H9 (cell line): ENCODE results near the gene C16orf78. TPM values are rescaled to one million over a fixed set of nuclear protein-coding genes. Genes with fewer than 3 reads are reported as not detected.

Experiments
- DNase-seq: peaks from one replicate; pipeline ENCODE4 v3.0.0-alpha.2; 2017
- H2AFZ ChIP-seq: one replicate; pipeline ENCODE4 v1.6.1; 2013; ENCODE audit warnings: mild to moderate bottlenecking, low read length, control low read depth, moderate library complexity
- H2AK5ac ChIP-seq: 2 replicates; pipeline ENCODE4 v1.6.1; 2013; ENCODE audit warnings: low read length, control low read depth, mixed read lengths; ENCODE audit not compliant: insufficient read length
- H2BK120ac ChIP-seq: one replicate; pipeline ENCODE4 v1.6.1; 2013; ENCODE audit warnings: low read depth, mild to moderate bottlenecking, low read length, control low read depth, inconsistent platforms; ENCODE audit not compliant: poor library complexity, severe bottlenecking
- H2BK12ac ChIP-seq: 2 replicates; pipeline ENCODE4 v1.6.1; 2013; ENCODE audit warnings: low read length, control low read depth, mixed read lengths, low read depth; ENCODE audit not compliant: insufficient read length
- H2BK15ac ChIP-seq: 2 replicates; pipeline ENCODE4 v1.6.1; 2013; ENCODE audit warnings: low read depth, low read length, control low read depth
- H2BK20ac ChIP-seq: one replicate; pipeline ENCODE4 v1.6.1; 2013; ENCODE audit warnings: low read depth, mild to moderate bottlenecking, low read length, control low read depth, inconsistent platforms; ENCODE audit not compliant: poor library complexity, severe bottlenecking
- H2BK5ac ChIP-seq: 2 replicates; pipeline ENCODE4 v1.6.1; 2013; ENCODE audit warnings: low read length, control low read depth, mixed read lengths; ENCODE audit not compliant: insufficient read length
- H3K14ac ChIP-seq: 2 replicates; pipeline ENCODE4 v1.6.1; 2013; ENCODE audit warnings: low read length, control low read depth; ENCODE audit not compliant: insufficient read depth
- H3K18ac ChIP-seq: 2 replicates; pipeline ENCODE4 v1.6.1; 2013; ENCODE audit warnings: low read depth, mild to moderate bottlenecking, mixed read lengths, low read length, control low read depth; ENCODE audit not compliant: insufficient read length
- H3K23ac ChIP-seq: 2 replicates; pipeline ENCODE4 v1.6.1; 2013; ENCODE audit warnings: low read length, control low read depth, mixed read lengths, low read depth; ENCODE audit not compliant: insufficient read length
- H3K23me2 ChIP-seq: 2 replicates; pipeline ENCODE4 v1.6.1; 2013; ENCODE audit warnings: low read depth, mild to moderate bottlenecking, mixed read lengths, low read length, control low read depth; ENCODE audit not compliant: insufficient read length, poor library complexity, severe bottlenecking
- H3K27ac ChIP-seq: 2 replicates; pipeline ENCODE4 v1.5.1; 2013; ENCODE audit warnings: low read length, control low read depth, mixed read lengths, low read depth; ENCODE audit not compliant: insufficient read length
- H3K27me3 ChIP-seq: 2 replicates; pipeline ENCODE4 v1.6.1; 2013; ENCODE audit warnings: low read length, control low read depth, inconsistent platforms; ENCODE audit not compliant: insufficient read depth
- H3K4ac ChIP-seq: 2 replicates; pipeline ENCODE4 v1.6.1; 2013; ENCODE audit warnings: low read depth, mild to moderate bottlenecking, control low read depth, inconsistent platforms, low read length, moderate library complexity
- H3K4me1 ChIP-seq: 2 replicates; pipeline ENCODE4 v1.6.1; 2013; ENCODE audit warnings: low read length, control low read depth, inconsistent platforms; ENCODE audit not compliant: insufficient read depth
- H3K4me2 ChIP-seq: 2 replicates; pipeline ENCODE4 v1.6.1; 2013; ENCODE audit warnings: low read length, control low read depth, mixed read lengths; ENCODE audit not compliant: insufficient read length, insufficient read depth
- H3K56ac ChIP-seq: 2 replicates; pipeline ENCODE4 v1.6.1; 2013; ENCODE audit warnings: low read depth, mild to moderate bottlenecking, mixed read lengths, low read length, control low read depth; ENCODE audit not compliant: insufficient read length
- H3K79me1 ChIP-seq: 2 replicates; pipeline ENCODE4 v1.6.1; 2013; ENCODE audit warnings: low read depth, mild to moderate bottlenecking, moderate library complexity, low read length, control low read depth, inconsistent platforms; ENCODE audit not compliant: insufficient read depth, poor library complexity, severe bottlenecking
- H3K79me2 ChIP-seq: 2 replicates; pipeline ENCODE4 v1.6.1; 2013; ENCODE audit warnings: low read length, control low read depth, inconsistent platforms; ENCODE audit not compliant: insufficient read depth
- H3K9ac ChIP-seq: 2 replicates; pipeline ENCODE4 v1.6.1; 2013; ENCODE audit warnings: low read length, control low read depth, mixed read lengths; ENCODE audit not compliant: insufficient read length; ENCODE audit errors: extremely low read depth
- H3K9me3 ChIP-seq: one replicate; pipeline ENCODE4 v1.6.1; 2013; ENCODE audit warnings: low read depth, low read length, inconsistent platforms; ENCODE audit not compliant: control insufficient read depth
- H3T11ph ChIP-seq: one replicate; pipeline ENCODE4 v1.6.1; 2013; ENCODE audit warnings: mild to moderate bottlenecking, low read length, control low read depth, inconsistent platforms
- H4K20me1 ChIP-seq: one replicate; pipeline ENCODE4 v1.6.1; 2013; ENCODE audit not compliant: control insufficient read depth, insufficient read length, insufficient read depth
- H4K5ac ChIP-seq: 2 replicates; pipeline ENCODE4 v1.6.1; 2013; ENCODE audit warnings: low read depth, mild to moderate bottlenecking, mixed read lengths, low read length, control low read depth; ENCODE audit not compliant: insufficient read length
- H4K8ac ChIP-seq: replicated peaks from 2 replicates; pipeline ENCODE4 v1.6.1; 2013; ENCODE audit warnings: low read length, control low read depth, mixed read lengths, low read depth; ENCODE audit not compliant: insufficient read length
- H4K91ac ChIP-seq: 2 replicates; pipeline ENCODE4 v1.6.1; 2013; ENCODE audit warnings: low read depth, mild to moderate bottlenecking, moderate library complexity, mixed read lengths, low read length, control low read depth; ENCODE audit not compliant: insufficient read length
- H3K27ac Mint-ChIP-seq, 3 experiments: 2 replicates in 2 of 3; 3 replicates in 1 of 3; pipeline ENCODE4 v1.8.0; 2020 to 2021; ENCODE audit warnings: mixed read lengths in 3 of 3, mild to moderate bottlenecking in 1 of 3, moderate library complexity in 1 of 3
- H3K27me3 Mint-ChIP-seq: 2 replicates; pipeline ENCODE4 v1.8.0; 2021; ENCODE audit warnings: low read depth, mild to moderate bottlenecking, moderate library complexity, mixed read lengths
- H3K36me3 Mint-ChIP-seq, 3 experiments: 2 replicates in 2 of 3; 3 replicates in 1 of 3; pipeline ENCODE4 v1.8.0; 2020 to 2021; ENCODE audit warnings: low read depth in 3 of 3, mixed read lengths in 3 of 3; ENCODE audit not compliant: insufficient read depth in 1 of 3
- H3K4me1 Mint-ChIP-seq, 2 experiments: 2 replicates each; pipeline ENCODE4 v1.8.0; 2020; ENCODE audit warnings: mixed read lengths in 2 of 2
- H3K4me3 Mint-ChIP-seq, 2 experiments: 2 replicates in 1 of 2; 3 replicates in 1 of 2; pipeline ENCODE4 v1.8.0; 2020 to 2021; ENCODE audit warnings: mild to moderate bottlenecking in 2 of 2, mixed read lengths in 2 of 2, moderate library complexity in 1 of 2
- H3K9me3 Mint-ChIP-seq, 2 experiments: 2 replicates in 1 of 2; 3 replicates in 1 of 2; pipeline ENCODE4 v1.8.0; 2020; ENCODE audit warnings: mild to moderate bottlenecking in 2 of 2, mixed read lengths in 2 of 2, moderate library complexity in 1 of 2
- CTCF ChIP-seq: fragments of 200-600 bp; sonication (generic); conservative IDR thresholded peaks from 3 replicates; pipeline ENCODE4 v1.8.0; 2021; ENCODE audit warnings: antibody characterized with exemption, mild to moderate bottlenecking
- WGBS: extraction: QIAGEN DNeasy Blood & Tissue Kit; methylation state at CpG from one replicate; pipeline ENCODE4 v1.1.7; 2013; ENCODE audit warnings: missing lambda C conversion rate, low lambda C conversion rate, mixed read lengths; ENCODE audit not compliant: insufficient read length; ENCODE audit errors: extremely low coverage; 5-methylcytosine and 5-hydroxymethylcytosine counted together
- total RNA-seq: library from RNA; stranded (reverse); gene quantifications from 2 replicates; pipeline ENCODE4 v1.2.1, GENCODE V29; 2021

The C16orf78 gene
- total RNA-seq, 1 experiment from 2014 or later = not detected

GRCh38 chr16:49369651-49370611 is 3.7 kb upstream of the C16orf78 start:
- H2BK12ac ChIP-seq = no peak overlapping the region
- H3K18ac ChIP-seq = no peak overlapping the region
- H3K27ac Mint-ChIP-seq = no peak overlapping the region; a peak in 1 of 7 replicates
- peak; percentile 85 for DNase-seq
- no peak overlapping the region for H3K56ac ChIP-seq
- WGBS = no CpG with 5 or more reads among the region's 3 CpGs
- no peak overlapping the region for H3K4me3 Mint-ChIP-seq
- H3K4me1 ChIP-seq = peaks cover 23% of the 10 kb centered on the region; the same call in 1 of the 2 replicates
- H3K4ac ChIP-seq = no peak overlapping the region; the same call in 1 of the 2 replicates
- no peak overlapping the region for H4K91ac ChIP-seq
- no peaks in the 10 kb centered on the region for H4K20me1 ChIP-seq
- no peak overlapping the region for H2AFZ ChIP-seq
- no peaks in the 10 kb centered on the region for H3K79me2 ChIP-seq
- H2BK15ac ChIP-seq = no peak overlapping the region
- H3K9me3 ChIP-seq = no peaks in the 10 kb centered on the region
- no peak overlapping the region for H3K4me2 ChIP-seq
- no peak overlapping the region for H2BK20ac ChIP-seq
- H3K27me3 ChIP-seq = no peaks in the 10 kb centered on the region
- no peak overlapping the region for H3K9ac ChIP-seq
- no peaks in the 10 kb centered on the region for H3K79me1 ChIP-seq
- H3K4me1 Mint-ChIP-seq = peaks cover 59 to 67% of the 10 kb centered on the region in 2 experiments
- peaks cover 0 to 3% of the 10 kb centered on the region in 2 experiments; a peak in 1 of 5 replicates for H3K9me3 Mint-ChIP-seq
- no peak overlapping the region for H3K27ac ChIP-seq
- peaks cover 0 to 7% (median 6%) of the 10 kb centered on the region in 3 experiments; a peak in 5 of 7 replicates for H3K36me3 Mint-ChIP-seq
- H3K14ac ChIP-seq = no peak overlapping the region
- no peak overlapping the region for H4K5ac ChIP-seq
- TF ChIP-seq CTCF = no peak
- peaks cover 1% of the 10 kb centered on the region for H3K27me3 Mint-ChIP-seq
- H2BK120ac ChIP-seq = no peak overlapping the region
- H3K23me2 ChIP-seq = no peaks in the 10 kb centered on the region
- no peak overlapping the region for H2AK5ac ChIP-seq
- no peak overlapping the region for H3T11ph ChIP-seq
- no peak overlapping the region for H3K23ac ChIP-seq
- no peak overlapping the region for H4K8ac ChIP-seq
- no peak overlapping the region for H2BK5ac ChIP-seq
